ENCODE measurements around the gene ZGPAT. TPM values are rescaled to one million over a fixed set of nuclear protein-coding genes. Genes with fewer than 3 reads are reported as not detected.
A peak's percentile ranks its signal among the peaks of the same experiment; 100 is the strongest.

Gene ZGPAT
- total and polyA plus RNA-seq, 2 of the 4 experiments (the other 2 are of a cell fraction) = 13.4 to 20.2 TPM

GRCh38 chr20:63767886-63768285 lies 60.0 kb downstream of the ZGPAT start:
- no peak overlapping the region for H3K18ac ChIP-seq (ENCODE audit: low read depth, low read length)
- no peak overlapping the region for H3K14ac ChIP-seq (replicated peaks; ENCODE audit: low read depth, low read length)
- no peaks in the 10 kb centered on the region for H4K20me1 ChIP-seq (ENCODE audit: insufficient read depth, low read length)
- H2BK120ac ChIP-seq (ENCODE audit: low read depth, low read length) = no peak overlapping the region
- no peak overlapping the region for H2AFZ ChIP-seq (replicated peaks; ENCODE audit: low read length, poor library complexity)
- H2BK15ac ChIP-seq (ENCODE audit: low read depth, low read length) = no peak overlapping the region
- TF ChIP-seq CEBPB (IDR thresholded peaks at IDR 0.05; ENCODE audit: low read depth, low read length) = no peak
- no peak for TF ChIP-seq CTCF (conservative IDR thresholded peaks at IDR 0.05; ENCODE audit: low read depth, low read length)
- no peak for TF ChIP-seq CHD1 (IDR thresholded peaks at IDR 0.05; ENCODE audit: low read depth, low read length)
- no peak for TF ChIP-seq RFX5 (IDR thresholded peaks at IDR 0.05; ENCODE audit: low read depth, low read length)
- no peak for TF ChIP-seq RCOR1 (IDR thresholded peaks at IDR 0.05; ENCODE audit: insufficient replicate concordance, low read length)
- TF ChIP-seq POLR2A (IDR thresholded peaks at IDR 0.05; ENCODE audit: low read depth, low read length) = no peak
- TF ChIP-seq MAZ (IDR thresholded peaks at IDR 0.05; ENCODE audit: borderline replicate concordance, low read depth, low read length) = no peak
- no peak for TF ChIP-seq FOS (IDR thresholded peaks at IDR 0.05; ENCODE audit: low read depth, low read length)
- no peak for TF ChIP-seq USF2 (IDR thresholded peaks at IDR 0.05; ENCODE audit: low read depth, low read length)
- TF ChIP-seq BHLHE40 (IDR thresholded peaks at IDR 0.05; ENCODE audit: low read depth, low read length) = no peak
- TF ChIP-seq NFE2L2 (IDR thresholded peaks at IDR 0.05; ENCODE audit: low read depth, low read length) = no peak
- no peak for TF ChIP-seq RAD21 (IDR thresholded peaks at IDR 0.05; ENCODE audit: low read length)
- TF ChIP-seq ELK1 (IDR thresholded peaks at IDR 0.05; ENCODE audit: borderline replicate concordance, low read depth, low read length) = no peak
- TF ChIP-seq SMC3 (IDR thresholded peaks at IDR 0.05; ENCODE audit: low read depth, low read length) = no peak
- H3K9me3 ChIP-seq (ENCODE audit: control insufficient read depth, insufficient read depth, low read length) = no peaks in the 10 kb centered on the region
- peaks cover 30% of the 10 kb centered on the region; the same call in 1 of the 2 replicates for H3K36me3 ChIP-seq (ENCODE audit: control insufficient read depth, insufficient read depth, low read length)
- no peak overlapping the region for H3K4me3 ChIP-seq (ENCODE audit: insufficient read depth, low read depth, low read length)
- ChIA-PET CTCF (no interaction called here), POLR2A (ENCODE audit: unreplicated experiment) (no interaction called here)
- H3K27ac ChIP-seq (ENCODE audit: insufficient read depth, low read length) = no peak overlapping the region
- no peak overlapping the region for H4K8ac ChIP-seq (ENCODE audit: low read depth in 2 of 2, low read length in 2 of 2)
- H2AK5ac ChIP-seq (ENCODE audit: low read depth, low read length) = no peak overlapping the region
- no peaks in the 10 kb centered on the region for H3K27me3 ChIP-seq (ENCODE audit: control insufficient read depth, insufficient read depth, low read length)
- H3K9ac ChIP-seq (ENCODE audit: low read depth, low read length) = no peak overlapping the region
- WGBS, 2 experiments (ENCODE audit: extremely low coverage in 2 of 2, insufficient read length in 1 of 2) = 95% methylated on average over 4 of the region's 7 CpGs; no CpG with 5 or more reads in 1 of the 2 experiments
- no peaks in the 10 kb centered on the region for H3K4me1 ChIP-seq (ENCODE audit: control insufficient read depth, insufficient read depth, low read length)
- no peak overlapping the region for H2BK5ac ChIP-seq (ENCODE audit: low read depth, low read length, poor library complexity, severe bottlenecking)
- dilution Hi-C loops (cut with HindIII; ENCODE audit: low sequenced_read_pairs, unreplicated experiment) = no loop called here
- no peak overlapping the region for H3K23ac ChIP-seq (ENCODE audit: low read depth, low read length)
- no peak overlapping the region for H3K56ac ChIP-seq (ENCODE audit: extremely low read depth, insufficient read depth, low read length)
- DNase-seq (no peak), ATAC-seq (ENCODE audit: low read depth) (no peak)
- BruUV-seq (replicated peaks) = no TSS peak
- peaks cover 3% of the 10 kb centered on the region; the same call in 1 of the 2 replicates for H3K9me1 ChIP-seq (ENCODE audit: insufficient read depth, low read length)
- H4K91ac ChIP-seq (ENCODE audit: insufficient read depth, low read depth, low read length) = no peak overlapping the region
- H4K5ac ChIP-seq (ENCODE audit: low read depth, low read length) = no peak overlapping the region
- no peak overlapping the region for H2BK20ac ChIP-seq (ENCODE audit: low read depth, low read length)
- H3K4ac ChIP-seq (ENCODE audit: low read depth, low read length) = no peak overlapping the region
- peak overlapping the region; percentile 19 for H2AK9ac ChIP-seq (replicated peaks; ENCODE audit: low read depth, low read length, poor library complexity)
- peaks cover 7 to 22% of the 10 kb centered on the region in 2 experiments; a peak in 3 of 4 replicates for H3K79me1 ChIP-seq (ENCODE audit: low read depth in 1 of 2, low read length in 2 of 2)
- in situ Hi-C loops (cut with MboI; ENCODE audit: low sequenced_read_pairs) = no loop called here
- intact Hi-C loops (cut with micrococcal nuclease) = no loop called here
- no peak overlapping the region for H3K4me2 ChIP-seq (ENCODE audit: low read depth, low read length)

Measured in IMR-90 (cell line).